GM23248 (cell line): ENCODE measurements around the gene ACER2. TPM values are rescaled to one million over a fixed set of nuclear protein-coding genes. Genes with fewer than 3 reads are reported as not detected.

ENCODE experiments used
- DNase-seq: peaks from one replicate; pipeline ENCODE4 v3.0.0-alpha.2; 2015
- H2AFZ ChIP-seq: fragments of 200-600 bp; sonication (generic); 2 replicates; pipeline ENCODE4 v1.6.1; 2016; ENCODE audit warnings: antibody characterized with exemption
- H3F3A ChIP-seq: fragments of 200-600 bp; sonication (generic); 2 replicates; pipeline ENCODE4 v1.6.1; 2016; ENCODE audit warnings: mild to moderate bottlenecking, antibody characterized with exemption, mixed run types; ENCODE audit not compliant: insufficient read depth
- H3K27ac ChIP-seq: fragments of 200-600 bp; sonication (generic); 2 replicates; pipeline ENCODE4 v1.5.1; 2016; ENCODE audit warnings: mild to moderate bottlenecking
- H3K27me3 ChIP-seq: fragments of 200-600 bp; sonication (generic); replicated peaks from 2 replicates; pipeline ENCODE4 v1.6.1; 2016; ENCODE audit warnings: mild to moderate bottlenecking; ENCODE audit not compliant: insufficient read depth
- H3K36me3 ChIP-seq: fragments of 200-600 bp; sonication (generic); 2 replicates; pipeline ENCODE4 v1.6.1; 2016; ENCODE audit warnings: low read depth, mild to moderate bottlenecking
- H3K4me1 ChIP-seq: fragments of 200-600 bp; sonication (generic); 2 replicates; pipeline ENCODE4 v1.6.1; 2016; ENCODE audit warnings: mild to moderate bottlenecking; ENCODE audit not compliant: insufficient read depth
- H3K4me2 ChIP-seq: fragments of 200-600 bp; sonication (generic); one replicate; pipeline ENCODE4 v1.6.1; 2016; ENCODE audit warnings: mild to moderate bottlenecking; ENCODE audit not compliant: unreplicated experiment
- H3K4me3 ChIP-seq: fragments of 200-600 bp; sonication (generic); 2 replicates; pipeline ENCODE4 v1.5.1; 2016; ENCODE audit warnings: mild to moderate bottlenecking
- H3K79me2 ChIP-seq: fragments of 200-600 bp; sonication (generic); 2 replicates; pipeline ENCODE4 v1.6.1; 2016; ENCODE audit warnings: mild to moderate bottlenecking; ENCODE audit not compliant: insufficient read depth
- H3K9ac ChIP-seq: fragments of 200-600 bp; sonication (generic); 2 replicates; pipeline ENCODE4 v1.6.1; 2016; ENCODE audit warnings: mild to moderate bottlenecking
- H3K9me2 ChIP-seq: fragments of 200-600 bp; sonication (generic); 2 replicates; pipeline ENCODE4 v1.6.1; 2016; ENCODE audit warnings: mixed run types, mild to moderate bottlenecking, moderate library complexity; ENCODE audit not compliant: insufficient read depth
- H3K9me3 ChIP-seq: fragments of 200-600 bp; sonication (generic); one replicate; pipeline ENCODE4 v1.6.1; 2017; ENCODE audit warnings: low read depth
- H4K20me1 ChIP-seq: fragments of 200-600 bp; sonication (generic); 2 replicates; pipeline ENCODE4 v1.6.0; 2016; ENCODE audit not compliant: insufficient read depth
- EZH2 ChIP-seq: fragments of 200-600 bp; sonication (generic); IDR thresholded peaks from 2 replicates; pipeline ENCODE4 v1.6.1; 2018; ENCODE audit warnings: antibody characterized with exemption, mild to moderate bottlenecking; ENCODE audit not compliant: insufficient read depth, poor library complexity, severe bottlenecking
- EZH2phosphoT487 ChIP-seq: fragments of 200-600 bp; sonication (generic); IDR thresholded peaks from 2 replicates; pipeline ENCODE4 v1.6.1; 2018; ENCODE audit warnings: antibody characterized with exemption, moderate library complexity, mild to moderate bottlenecking, low read depth; ENCODE audit not compliant: insufficient read depth
- WGBS, 2 experiments: methylation state at CpG; one replicate each; pipeline ENCODE4 v1.1.6; 2015 to 2017; ENCODE audit warnings: low lambda C conversion rate in 2 of 2, low coverage in 1 of 2; ENCODE audit errors: missing lambda C conversion rate in 2 of 2; 5-methylcytosine and 5-hydroxymethylcytosine counted together
- in situ Hi-C: fragments of 300-500 bp; cut with MboI; formaldehyde crosslinking; loops from 2 replicates; pipeline ENCODE4 v1.15.0; 2020
- polyA plus RNA-seq: library from polyadenylated mRNA; unstranded; fragments of >200 nt; fragmentation: Nextera tagmentation; extraction: Ambion mirVana; gene quantifications from 2 replicates; pipeline ENCODE4 v1.2.1, GENCODE V29; 2016
- total RNA-seq: library from RNA; depleted of rRNA; stranded (reverse); fragments of >200 nt; shearing (Covaris generic); gene quantifications from 2 replicates; pipeline ENCODE4 v1.2.3, GENCODE V29; 2014

Gene ACER2
- total and polyA plus RNA-seq, 2 experiments from 2014 or later, result 0.48 to 0.76 TPM

- H3F3A ChIP-seq, result no peaks in the 10 kb centered on the region
- H3K27me3 ChIP-seq, result peaks cover 25% of the 10 kb centered on the region
- no peak overlapping the region for H3K4me2 ChIP-seq
- H3K9ac ChIP-seq, result no peak overlapping the region
- WGBS, 2 experiments, result 62 to 69% methylated on average over 9 of the region's 9 CpGs
- TF ChIP-seq EZH2 (no peak), EZH2phosphoT487 (no peak)
- DNase-seq, result no peak
- H2AFZ ChIP-seq, result no peak overlapping the region
- H3K9me3 ChIP-seq, result no peaks in the 10 kb centered on the region
- in situ Hi-C loops, result loop anchor here (10.0 kb wide), 1 partner anchor 433 kb away; no protein-coding TSS in a partner anchor
- H3K9me2 ChIP-seq, result no peaks in the 10 kb centered on the region
- H3K4me3 ChIP-seq, result no peak overlapping the region
- no peaks in the 10 kb centered on the region for H3K4me1 ChIP-seq
- H3K36me3 ChIP-seq, result no peaks in the 10 kb centered on the region
- H3K27ac ChIP-seq, result no peak overlapping the region
- no peaks in the 10 kb centered on the region for H4K20me1 ChIP-seq
- no peaks in the 10 kb centered on the region for H3K79me2 ChIP-seq
Observed at GRCh38 chr9:19481971-19482404, 73.2 kb downstream of the ACER2 start.

GRCh38 chr9:19484699-19485098 lies 75.9 kb downstream of the ACER2 start:
- Histone ChIP-seq H3K4me3 (no peak overlapping the region), H3K27me3 (peaks cover 29% of the 10 kb centered on the region), H3F3A (no peaks in the 10 kb centered on the region), H3K9me2 (no peaks in the 10 kb centered on the region), H3K79me2 (no peaks in the 10 kb centered on the region), H3K9ac (no peak overlapping the region), H3K4me1 (no peaks in the 10 kb centered on the region), H3K4me2 (no peak overlapping the region), H3K36me3 (no peaks in the 10 kb centered on the region), H3K27ac (no peak overlapping the region), H3K9me3 (no peaks in the 10 kb centered on the region), H2AFZ (no peak overlapping the region), H4K20me1 (no peaks in the 10 kb centered on the region)
- DNase-seq, result no peak
- no peak for TF ChIP-seq EZH2phosphoT487
- TF ChIP-seq EZH2, result no peak
- WGBS, 2 experiments, result 35 to 39% methylated on average over 1 of the region's 1 CpG
- in situ Hi-C loops, result loop anchor here (10.0 kb wide), 1 partner anchor 430 kb away; no protein-coding TSS in a partner anchor

- H3F3A ChIP-seq, result no peaks in the 10 kb centered on the region
- no peak overlapping the region for H3K9ac ChIP-seq
- H3K4me3 ChIP-seq, result no peak overlapping the region
- in situ Hi-C loops, result loop anchor here (10.0 kb wide), 1 partner anchor 430 kb away; no protein-coding TSS in a partner anchor
- H3K36me3 ChIP-seq, result no peaks in the 10 kb centered on the region
- TF ChIP-seq EZH2 (no peak), EZH2phosphoT487 (no peak)
- no peak overlapping the region for H3K27ac ChIP-seq
- no peaks in the 10 kb centered on the region for H3K79me2 ChIP-seq
- H3K4me2 ChIP-seq, result no peak overlapping the region
- H3K4me1 ChIP-seq, result no peaks in the 10 kb centered on the region
- H3K27me3 ChIP-seq, result peaks cover 30% of the 10 kb centered on the region
- no peak for DNase-seq
- H2AFZ ChIP-seq, result no peak overlapping the region
- no peaks in the 10 kb centered on the region for H3K9me3 ChIP-seq
- H4K20me1 ChIP-seq, result no peaks in the 10 kb centered on the region
- 23 to 27% methylated on average over 2 of the region's 2 CpGs for WGBS, 2 experiments
- no peaks in the 10 kb centered on the region for H3K9me2 ChIP-seq
Observed at GRCh38 chr9:19485193-19485592, 76.4 kb downstream of the ACER2 start.

GRCh38 chr9:19486803-19487202 lies 78.0 kb downstream of the ACER2 start:
- TF ChIP-seq EZH2phosphoT487 (no peak), EZH2 (no peak)
- H3K4me3 ChIP-seq, result no peak overlapping the region
- H3K27me3 ChIP-seq, result peaks cover 37% of the 10 kb centered on the region
- DNase-seq, result no peak
- in situ Hi-C loops, result loop anchor here (10.0 kb wide), 1 partner anchor 428 kb away; no protein-coding TSS in a partner anchor
- no peak overlapping the region for H2AFZ ChIP-seq
- no peak overlapping the region for H3K9ac ChIP-seq
- H3F3A ChIP-seq, result no peaks in the 10 kb centered on the region
- H4K20me1 ChIP-seq, result no peaks in the 10 kb centered on the region
- no peaks in the 10 kb centered on the region for H3K36me3 ChIP-seq
- H3K4me2 ChIP-seq, result no peak overlapping the region
- no peaks in the 10 kb centered on the region for H3K4me1 ChIP-seq
- no peaks in the 10 kb centered on the region for H3K79me2 ChIP-seq
- no peak overlapping the region for H3K27ac ChIP-seq
- no peaks in the 10 kb centered on the region for H3K9me2 ChIP-seq
- WGBS, 2 experiments, result 72 to 74% methylated on average over 3 of the region's 3 CpGs
- no peaks in the 10 kb centered on the region for H3K9me3 ChIP-seq
